DMS153 (cell line): ENCODE data around the gene RTN4IP1.
A peak's percentile ranks its signal among the peaks of the same experiment; 100 is the strongest.
"Not testable (repeated sequence)": the region's sequence is repeated elsewhere in the genome, so short reads cannot be mapped to it uniquely, and the experiment has no call there.

Experiments used
- DNase-seq: peaks from one replicate; lab custom pipeline; 2025; lab: John Stamatoyannopoulos, UW

The RTN4IP1 gene

GRCh38 chr6:106627760-106628159, 1.5 kb downstream of the RTN4IP1 start:
- DNase-seq = not testable (repeated sequence)

- DNase-seq = peak; percentile 5
Measured at GRCh38 chr6:106626485-106626884, 2.8 kb downstream of the RTN4IP1 start.

DNA sequence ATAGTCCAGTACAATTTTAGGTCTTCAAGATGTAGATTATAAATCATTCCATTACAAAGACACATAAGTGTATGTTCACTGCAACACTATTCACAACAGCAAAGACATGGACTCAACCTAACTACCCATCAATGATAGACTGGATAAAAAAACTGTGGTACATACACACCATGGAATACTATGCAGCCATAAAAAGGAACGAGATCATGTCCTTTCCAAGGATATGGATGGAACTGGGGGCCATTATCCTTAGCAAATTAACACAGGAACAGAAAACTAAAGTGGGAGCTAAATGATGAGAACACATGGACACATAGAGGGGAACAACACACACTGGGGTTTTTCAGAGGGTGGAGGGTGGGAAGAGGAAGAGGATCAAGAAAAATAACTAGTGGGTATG, 6.3 kb downstream of the RTN4IP1 start:
- DNase-seq = no peak

DNA sequence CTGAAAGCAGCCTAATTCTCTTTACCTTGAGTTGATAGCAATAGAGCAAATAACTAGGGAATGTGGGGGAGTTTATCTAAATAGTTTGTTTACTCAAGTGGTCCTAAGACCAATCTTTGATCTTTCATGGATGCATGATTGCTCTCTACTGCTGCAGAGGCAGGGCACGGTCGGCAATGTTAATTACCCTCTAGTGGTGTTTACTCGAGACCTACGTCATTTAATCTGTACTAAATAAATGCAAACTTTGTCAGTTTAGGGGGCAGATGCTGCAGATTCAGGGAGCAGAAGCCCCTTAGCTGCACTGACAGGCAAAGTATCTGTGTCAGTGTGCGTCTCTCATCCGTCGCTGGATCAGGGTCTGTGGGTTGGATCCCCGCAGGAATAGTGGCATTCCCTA, 6.9 kb downstream of the RTN4IP1 start:
- DNase-seq = no peak

GRCh38 chr6:106620931-106621672, 8.2 kb downstream of the RTN4IP1 start:
- no peak for DNase-seq

DNA sequence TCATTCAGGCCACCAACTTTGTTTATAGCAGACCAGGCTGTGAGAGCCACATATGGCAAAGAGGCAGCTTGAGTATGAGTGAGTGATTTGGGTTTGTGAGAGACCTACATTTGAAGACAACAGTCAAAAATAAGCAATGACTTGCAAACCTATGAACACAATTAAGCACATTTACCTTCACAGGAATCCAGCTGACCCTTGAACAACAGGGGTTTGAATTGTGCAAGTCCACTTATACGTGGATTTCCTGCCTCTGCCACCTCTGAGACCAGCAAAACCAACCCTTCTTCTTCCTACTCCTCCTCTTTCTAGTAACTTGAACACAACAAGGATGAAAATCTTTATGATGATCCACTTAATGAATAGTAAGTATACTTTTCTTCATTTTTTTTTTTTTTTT, 10.1 kb downstream of the RTN4IP1 start:
- DNase-seq = no peak

- no peak for DNase-seq
Measured at GRCh38 chr6:106618324-106618723, 11.0 kb downstream of the RTN4IP1 start.

DNA sequence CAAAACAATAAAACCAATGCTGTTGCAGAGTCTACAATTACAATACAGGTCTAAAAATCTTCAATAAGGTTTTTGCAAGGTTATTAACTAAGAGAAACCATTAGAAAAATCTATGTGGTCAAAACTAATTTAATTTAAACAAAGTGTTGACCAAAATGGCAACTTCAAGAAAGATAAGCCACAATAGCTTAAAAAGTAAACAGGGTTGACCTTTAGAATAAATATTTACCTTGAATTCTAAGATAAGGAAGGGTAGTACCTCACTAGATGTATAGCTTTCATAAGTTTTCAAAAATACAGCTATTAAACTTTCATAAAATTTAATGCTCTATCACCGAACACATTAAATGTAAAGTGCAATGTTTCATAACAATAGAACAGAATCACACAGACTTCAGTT, 11.4 kb downstream of the RTN4IP1 start:
- DNase-seq = no peak

- no peak for DNase-seq
Measured at GRCh38 chr6:106617302-106617701, 12.0 kb downstream of the RTN4IP1 start.

DNA sequence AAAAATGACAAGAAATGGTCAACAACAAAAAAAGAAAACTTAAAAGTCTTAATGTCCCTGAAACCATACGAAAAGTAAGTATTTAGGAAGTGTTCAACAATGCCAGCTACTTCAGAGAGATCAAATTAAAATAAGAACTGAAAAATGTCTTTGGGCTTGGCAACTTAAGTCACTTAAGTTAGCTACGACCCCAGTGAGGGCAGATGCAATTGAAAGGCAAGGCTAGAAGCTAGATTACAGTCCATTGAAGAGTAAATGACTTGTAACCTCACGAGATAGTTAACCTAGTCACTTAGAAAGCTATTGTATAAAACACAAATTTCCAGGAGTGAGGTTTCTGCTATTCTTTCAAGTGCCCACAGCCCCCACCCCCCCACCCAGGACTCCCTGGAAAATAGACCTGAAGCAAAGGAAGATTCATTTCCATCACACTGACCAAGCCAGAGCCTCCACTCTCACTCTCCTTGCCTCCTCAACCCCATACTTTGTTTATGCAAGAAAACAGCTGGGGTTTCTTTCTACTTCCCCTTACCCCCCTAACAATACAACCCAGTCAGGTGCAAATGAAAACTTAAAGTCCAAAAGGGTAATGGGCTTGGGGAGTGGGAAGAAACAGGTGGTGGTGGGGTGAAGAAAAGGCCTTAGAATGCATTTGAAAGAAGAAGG, 14.6 kb downstream of the RTN4IP1 start:
- no peak for DNase-seq

DNA sequence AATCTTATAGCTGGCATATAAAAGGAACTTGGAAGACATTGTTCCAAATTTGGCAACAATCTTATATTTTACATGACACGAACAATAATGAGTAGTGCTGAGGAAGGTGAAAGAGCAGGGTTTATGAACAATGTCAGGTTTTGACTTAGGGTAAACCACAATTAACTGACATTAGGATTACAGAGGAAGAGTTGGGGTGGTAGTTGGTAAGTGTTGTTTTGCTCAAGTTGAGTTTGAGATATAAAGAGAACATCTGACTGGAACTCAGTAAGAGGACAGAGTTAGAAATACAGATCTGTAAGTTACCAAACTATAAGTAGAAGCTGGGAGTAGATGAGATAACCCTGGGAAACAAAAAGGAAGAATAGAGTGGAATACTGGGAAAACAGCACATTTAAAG, 15.1 kb downstream of the RTN4IP1 start:
- DNase-seq = no peak

- DNase-seq = no peak
Measured at GRCh38 chr6:106613590-106613989, 15.7 kb downstream of the RTN4IP1 start.

DNA sequence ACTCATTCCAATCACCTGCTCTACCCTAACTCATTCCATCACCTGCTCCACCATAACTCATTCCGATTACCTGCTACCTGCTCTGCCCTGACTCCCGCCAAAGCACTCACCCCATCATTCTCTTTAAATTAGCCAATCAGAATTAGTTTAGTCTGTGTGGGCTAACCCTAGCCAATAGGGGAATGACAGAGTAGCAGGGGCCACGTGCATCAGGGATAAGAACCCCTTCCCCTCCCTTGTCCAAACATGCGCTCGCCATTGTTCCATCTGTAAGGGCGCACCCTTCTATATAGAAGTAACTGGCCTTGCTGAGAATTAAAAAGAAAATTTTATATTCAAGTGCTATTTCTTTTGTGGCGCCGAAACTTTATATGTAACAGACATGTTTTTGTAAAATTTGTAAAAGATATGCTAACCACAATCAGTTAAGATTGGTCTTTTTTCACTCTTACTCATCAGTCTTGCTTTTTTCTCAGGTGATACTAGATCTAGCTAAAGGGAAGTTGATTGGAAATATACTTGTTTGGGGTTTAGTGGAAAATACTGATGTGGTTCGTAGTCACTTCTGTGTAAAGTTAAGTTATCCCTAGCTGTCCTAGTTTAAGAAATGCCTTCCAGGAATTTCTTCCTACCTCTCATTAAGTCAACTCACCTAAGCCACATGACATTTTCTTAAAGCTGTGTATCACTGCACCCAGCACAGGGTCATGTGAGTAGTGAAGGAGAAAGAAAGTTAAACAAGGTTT, 16.5 kb downstream of the RTN4IP1 start:
- no peak for DNase-seq

DNA sequence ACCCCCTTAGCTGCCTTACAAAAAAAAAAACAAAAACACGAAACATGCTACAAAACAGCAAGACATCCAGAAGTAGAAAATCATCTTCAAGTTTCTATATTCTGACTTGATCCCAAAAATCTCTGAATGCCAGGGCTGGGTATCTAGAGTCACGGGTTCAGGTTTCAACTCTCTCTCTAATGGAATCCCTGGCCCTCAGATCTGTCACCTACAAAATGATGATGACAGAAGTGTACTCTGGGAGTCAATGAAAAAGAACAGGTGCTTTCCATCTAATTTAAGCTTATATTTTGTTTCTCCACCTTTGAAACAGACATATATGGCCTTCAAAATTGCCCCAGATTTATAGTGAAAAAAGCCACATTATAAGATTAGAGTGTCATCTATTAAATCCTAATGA, 18.3 kb downstream of the RTN4IP1 start:
- no peak for DNase-seq

DNA sequence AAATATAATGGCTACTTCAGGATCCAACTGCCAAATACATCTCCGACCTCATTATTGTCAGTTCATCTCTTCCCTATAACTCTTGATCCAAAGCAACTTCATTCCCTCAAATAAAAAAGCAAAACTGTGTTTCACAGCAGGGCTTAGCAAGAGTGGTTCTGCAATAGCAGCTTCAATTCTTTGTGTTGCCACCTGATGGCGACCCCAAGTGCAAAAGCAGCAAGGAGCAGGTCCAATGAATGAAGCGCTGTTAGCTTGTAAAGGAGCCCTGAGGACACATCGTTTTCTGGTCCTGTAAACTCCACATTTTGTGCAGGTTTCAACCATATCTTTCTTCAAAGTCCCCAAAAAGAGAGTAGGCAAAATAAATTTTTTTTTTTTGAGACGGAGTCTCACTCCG, 19.6 kb downstream of the RTN4IP1 start:
- DNase-seq = no peak

DNA sequence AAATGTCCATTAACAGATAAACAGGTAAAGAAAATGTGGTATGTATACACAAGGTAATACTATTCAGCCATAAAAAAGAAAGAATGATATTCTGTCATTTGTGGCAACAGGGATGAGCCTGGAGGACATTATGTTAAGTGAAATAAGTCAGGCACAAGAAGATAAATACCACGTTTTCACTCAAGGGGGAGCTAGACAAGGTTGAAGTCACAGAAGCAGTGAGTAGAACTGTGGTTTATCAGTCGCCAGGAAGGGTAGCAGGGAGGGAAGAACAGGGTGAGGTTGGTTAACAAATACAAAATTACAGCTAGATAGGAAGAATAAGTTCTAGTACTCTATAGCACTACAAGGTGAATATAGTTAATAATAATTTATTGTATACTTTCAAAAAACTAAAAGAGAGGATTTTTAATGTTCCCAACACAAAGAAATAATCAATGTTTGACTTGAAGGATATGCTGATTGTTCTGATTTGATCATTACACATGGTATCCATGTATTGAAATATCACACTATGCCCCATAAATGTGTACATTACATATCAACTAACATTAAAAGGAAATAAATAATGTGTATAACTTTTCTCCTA, 21.1 kb downstream of the RTN4IP1 start:
- no peak for DNase-seq

GRCh38 chr6:106600329-106600728, 29.0 kb downstream of the RTN4IP1 start:
- no peak for DNase-seq

DNA sequence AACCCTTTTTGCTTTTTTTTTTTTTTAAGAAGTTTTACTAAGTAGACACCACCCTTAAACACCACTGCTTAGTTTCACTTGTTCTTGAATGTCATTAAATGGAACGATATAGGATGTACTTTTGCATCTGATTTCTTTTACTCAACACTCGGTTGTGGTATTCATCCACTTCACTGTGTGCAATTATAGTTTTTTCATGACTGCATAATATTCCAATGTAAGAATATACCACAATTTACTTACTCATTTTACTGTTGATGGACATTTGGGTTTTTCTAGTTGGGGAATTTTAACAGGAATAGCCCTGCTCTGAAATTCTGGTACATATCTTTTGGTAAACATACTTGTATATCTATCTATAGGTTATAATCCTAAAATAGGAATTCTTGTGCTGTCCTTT, 29.9 kb downstream of the RTN4IP1 start:
- no peak for DNase-seq

DNA sequence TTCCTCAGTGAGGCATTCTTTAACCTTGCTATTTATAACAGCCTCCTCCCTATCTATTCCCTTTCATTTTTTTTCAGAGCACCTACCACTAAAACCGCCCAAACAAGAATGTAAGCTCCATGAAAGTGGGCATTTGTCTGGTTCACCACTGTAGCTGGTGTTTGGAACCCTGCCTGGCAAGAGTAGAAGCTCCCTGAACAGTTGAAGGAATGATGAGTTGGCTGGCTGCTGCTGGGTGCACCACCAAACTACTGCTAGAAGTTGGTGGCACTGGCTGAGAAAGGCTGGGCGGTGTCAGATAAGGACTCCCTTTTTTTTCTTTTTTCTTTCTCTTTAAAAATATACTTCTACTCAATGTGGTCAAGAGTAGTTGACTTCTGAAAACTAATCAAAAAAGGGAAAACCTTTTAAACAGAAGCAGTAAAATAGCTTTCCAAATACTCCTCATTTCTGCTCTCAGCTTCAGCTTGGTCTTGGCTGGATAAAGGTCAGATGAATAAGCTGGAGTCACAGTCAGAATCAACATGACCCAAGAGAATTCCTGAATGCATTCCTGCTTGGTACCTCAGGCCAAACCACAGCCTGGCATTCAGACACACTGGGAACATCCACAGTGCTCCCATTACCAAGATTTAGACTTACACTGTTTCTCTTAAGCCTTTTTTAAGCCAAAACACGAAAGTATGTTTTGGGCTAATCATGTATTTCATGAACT, 38.0 kb downstream of the RTN4IP1 start:
- no peak for DNase-seq

GRCh38 chr6:106588937-106589336, 40.4 kb downstream of the RTN4IP1 start:
- not testable (repeated sequence) for DNase-seq

DNA sequence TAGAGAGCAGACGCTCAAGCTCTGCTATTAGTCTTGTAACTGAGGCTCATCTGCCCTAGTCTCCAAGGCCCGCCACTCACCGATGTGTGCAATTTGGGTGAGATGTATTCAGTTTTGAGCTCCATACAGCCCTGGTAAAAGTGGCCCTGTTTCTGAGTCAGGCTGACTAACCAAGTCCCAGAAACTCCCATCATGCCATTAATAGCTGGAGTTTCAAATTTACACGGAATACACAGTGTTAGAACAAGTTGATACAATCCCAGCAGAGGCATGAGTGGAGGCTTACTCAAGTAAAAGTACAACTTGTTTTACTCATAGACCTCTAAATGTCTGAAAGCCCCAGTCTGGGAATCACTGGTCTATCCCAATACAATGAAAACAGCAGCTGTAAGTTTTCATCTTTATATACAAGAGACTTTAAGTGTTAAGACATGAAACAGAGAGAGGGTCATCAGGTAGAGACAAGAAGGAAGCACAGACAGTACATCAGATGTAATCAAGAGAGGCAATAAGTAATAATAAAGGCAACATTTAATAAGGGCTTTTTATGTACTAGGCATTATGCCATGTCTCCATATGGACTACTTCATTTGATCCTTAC, 42.4 kb downstream of the RTN4IP1 start:
- DNase-seq = no peak

GRCh38 chr6:106581468-106581867, 47.8 kb downstream of the RTN4IP1 start:
- DNase-seq = no peak
